AG10803 (cell line): Measurements from ENCODE around the gene STAT1.

Source experiments
- DNase-seq: peaks from one replicate; pipeline ENCODE4 v3.0.0; 2010; ENCODE audit warnings: low read depth
- H3K4me3 ChIP-seq: 2 replicates; pipeline ENCODE4 v1.5.1; 2011; ENCODE audit warnings: mild to moderate bottlenecking, low read length, control low read depth
- TF ChIP-seq, protein P1 (sequence below): conservative IDR thresholded peaks from 2 replicates; pipeline ENCODE4 v1.5.1; 2011; ENCODE audit warnings: mild to moderate bottlenecking, low read length, control low read depth, inconsistent platforms

The STAT1 gene

DNA sequence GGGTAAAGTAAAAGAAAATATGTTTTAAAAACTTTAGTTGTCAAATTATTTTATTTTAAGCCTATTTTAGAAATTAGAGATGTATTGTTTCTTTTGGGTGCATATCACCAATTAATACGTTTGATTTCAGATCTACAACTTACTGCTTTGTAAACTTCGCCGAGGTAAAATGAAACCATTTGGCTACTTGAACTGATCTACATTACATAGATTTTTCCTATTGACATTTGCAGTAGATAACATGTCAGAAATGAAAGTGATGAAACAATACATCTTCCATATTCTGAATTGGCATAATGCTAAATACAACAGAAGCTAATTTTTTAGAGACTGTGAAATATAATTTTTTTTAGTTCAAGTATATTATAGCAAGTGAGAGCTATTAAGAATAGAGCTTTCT lies 93.9 kb downstream of the STAT1 start:
- no peak for DNase-seq
- H3K4me3 ChIP-seq, result no peak overlapping the region
- TF ChIP-seq, protein P1, sequence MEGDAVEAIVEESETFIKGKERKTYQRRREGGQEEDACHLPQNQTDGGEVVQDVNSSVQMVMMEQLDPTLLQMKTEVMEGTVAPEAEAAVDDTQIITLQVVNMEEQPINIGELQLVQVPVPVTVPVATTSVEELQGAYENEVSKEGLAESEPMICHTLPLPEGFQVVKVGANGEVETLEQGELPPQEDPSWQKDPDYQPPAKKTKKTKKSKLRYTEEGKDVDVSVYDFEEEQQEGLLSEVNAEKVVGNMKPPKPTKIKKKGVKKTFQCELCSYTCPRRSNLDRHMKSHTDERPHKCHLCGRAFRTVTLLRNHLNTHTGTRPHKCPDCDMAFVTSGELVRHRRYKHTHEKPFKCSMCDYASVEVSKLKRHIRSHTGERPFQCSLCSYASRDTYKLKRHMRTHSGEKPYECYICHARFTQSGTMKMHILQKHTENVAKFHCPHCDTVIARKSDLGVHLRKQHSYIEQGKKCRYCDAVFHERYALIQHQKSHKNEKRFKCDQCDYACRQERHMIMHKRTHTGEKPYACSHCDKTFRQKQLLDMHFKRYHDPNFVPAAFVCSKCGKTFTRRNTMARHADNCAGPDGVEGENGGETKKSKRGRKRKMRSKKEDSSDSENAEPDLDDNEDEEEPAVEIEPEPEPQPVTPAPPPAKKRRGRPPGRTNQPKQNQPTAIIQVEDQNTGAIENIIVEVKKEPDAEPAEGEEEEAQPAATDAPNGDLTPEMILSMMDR, result no peak
